ENCODE data around the gene NANP.

NANP gene

GRCh38 chr20:25571240-25571639 lies 52.6 kb downstream of the NANP start:
- no peak for DNase-seq (ENCODE audit: low read depth in 2 of 2)

GRCh38 chr20:25570148-25570530 lies 53.7 kb downstream of the NANP start:
- DNase-seq (ENCODE audit: low read depth in 2 of 2) = no peak

GRCh38 chr20:25567286-25567685 lies 56.5 kb downstream of the NANP start:
- no peak for DNase-seq (ENCODE audit: low read depth in 2 of 2)

GRCh38 chr20:25566821-25567220 lies 57.0 kb downstream of the NANP start:
- DNase-seq (ENCODE audit: low read depth in 2 of 2) = no peak

- no peak for DNase-seq (ENCODE audit: low read depth in 2 of 2)
These were observed 58.1 kb downstream of the NANP start for GRCh38 chr20:25565578-25566157.

- no peak for DNase-seq (ENCODE audit: low read depth in 2 of 2)
These were observed 59.9 kb downstream of the NANP start for GRCh38 chr20:25563876-25564275.

GRCh38 chr20:25563362-25563761 lies 60.5 kb downstream of the NANP start:
- DNase-seq (ENCODE audit: low read depth in 2 of 2) = no peak

Data from activated CD8-positive, alpha-beta memory T cell treated with anti-CD3 and anti-CD28 coated beads for 4 hours (primary cell).